Trophoblast cell (in vitro differentiated cells and primary cell): Measurements from ENCODE around the gene BUB1B.

Experiments
- DNase-seq, 2 donors: peaks; one replicate each; pipeline ENCODE4 v3.0.0-alpha.2; 2016
- H2AFZ ChIP-seq: 2 replicates; pipeline ENCODE4 v1.6.1; 2013; ENCODE audit warnings: low read length, moderate library complexity, mild to moderate bottlenecking; ENCODE audit not compliant: insufficient read depth, poor library complexity
- H2AK5ac ChIP-seq: 2 replicates; pipeline ENCODE4 v1.6.1; 2013; ENCODE audit warnings: mild to moderate bottlenecking, low read length
- H2BK120ac ChIP-seq: 2 replicates; pipeline ENCODE4 v1.6.1; 2013; ENCODE audit warnings: low read length, mild to moderate bottlenecking, moderate library complexity; ENCODE audit not compliant: insufficient read depth, poor library complexity
- H2BK12ac ChIP-seq: 2 replicates; pipeline ENCODE4 v1.6.1; 2013; ENCODE audit warnings: mild to moderate bottlenecking, low read length, moderate library complexity
- H2BK5ac ChIP-seq: 2 replicates; pipeline ENCODE4 v1.6.1; 2013; ENCODE audit warnings: low read length, low read depth, moderate library complexity, mild to moderate bottlenecking; ENCODE audit not compliant: poor library complexity
- H3K14ac ChIP-seq: 2 replicates; pipeline ENCODE4 v1.6.1; 2013; ENCODE audit warnings: mild to moderate bottlenecking, low read length
- H3K18ac ChIP-seq: 2 replicates; pipeline ENCODE4 v1.6.1; 2013; ENCODE audit warnings: mild to moderate bottlenecking, low read length
- H3K23ac ChIP-seq: 2 replicates; pipeline ENCODE4 v1.6.1; 2013; ENCODE audit warnings: low read length
- H3K27ac ChIP-seq: 2 replicates; pipeline ENCODE4 v1.5.1; 2013; ENCODE audit warnings: low read depth, mild to moderate bottlenecking, inconsistent platforms, low read length, moderate library complexity
- H3K27me3 ChIP-seq: 2 replicates; pipeline ENCODE4 v1.6.1; 2013; ENCODE audit warnings: inconsistent platforms, mild to moderate bottlenecking, low read length, moderate library complexity; ENCODE audit not compliant: insufficient read depth
- H3K36me3 ChIP-seq, 2 experiments: 1 replicate in 1 of 2; 2 replicates in 1 of 2; pipeline ENCODE4 v1.6.1; 2013; ENCODE audit warnings: low read length in 2 of 2, mild to moderate bottlenecking in 2 of 2, moderate library complexity in 1 of 2; ENCODE audit not compliant: insufficient read depth in 2 of 2, control insufficient read depth in 1 of 2
- H3K4ac ChIP-seq: 2 replicates; pipeline ENCODE4 v1.6.1; 2013; ENCODE audit warnings: low read depth, mild to moderate bottlenecking, low read length, moderate library complexity
- H3K4me1 ChIP-seq, 2 experiments: 1 replicate in 1 of 2; 2 replicates in 1 of 2; pipeline ENCODE4 v1.6.1; 2013; ENCODE audit warnings: low read length in 2 of 2, mild to moderate bottlenecking in 2 of 2, moderate library complexity in 1 of 2; ENCODE audit not compliant: insufficient read depth in 2 of 2, control insufficient read depth in 1 of 2
- H3K4me2 ChIP-seq: 2 replicates; pipeline ENCODE4 v1.6.1; 2013; ENCODE audit warnings: inconsistent platforms, mild to moderate bottlenecking, low read length, moderate library complexity
- H3K4me3 ChIP-seq: 2 replicates; pipeline ENCODE4 v1.5.1; 2013; ENCODE audit warnings: mild to moderate bottlenecking, low read depth, low read length, inconsistent platforms
- H3K79me1 ChIP-seq: one replicate; pipeline ENCODE4 v1.6.1; 2013; ENCODE audit warnings: low read length
- H3K79me2 ChIP-seq: 2 replicates; pipeline ENCODE4 v1.6.1; 2013; ENCODE audit warnings: low read length, mild to moderate bottlenecking; ENCODE audit not compliant: control insufficient read depth, insufficient read depth, poor library complexity
- H3K9ac ChIP-seq: 2 replicates; pipeline ENCODE4 v1.6.1; 2013; ENCODE audit warnings: mild to moderate bottlenecking, low read length
- H3K9me3 ChIP-seq: 2 replicates; pipeline ENCODE4 v1.6.1; 2013; ENCODE audit warnings: low read depth, mild to moderate bottlenecking, control low read depth, inconsistent platforms, low read length; ENCODE audit not compliant: insufficient read depth
- H4K12ac ChIP-seq: 2 replicates; pipeline ENCODE4 v1.6.1; 2013; ENCODE audit warnings: low read depth, mild to moderate bottlenecking, low read length, moderate library complexity
- H4K8ac ChIP-seq: 2 replicates; pipeline ENCODE4 v1.6.1; 2013; ENCODE audit warnings: low read depth, mild to moderate bottlenecking, low read length, moderate library complexity
- H4K91ac ChIP-seq: one replicate; pipeline ENCODE4 v1.6.1; 2013; ENCODE audit warnings: low read depth, mild to moderate bottlenecking, low read length, moderate library complexity
- WGBS: extraction: QIAGEN DNeasy Blood & Tissue Kit; methylation state at CpG from one replicate; pipeline ENCODE4 v1.1.7; 2013; ENCODE audit warnings: missing lambda C conversion rate; ENCODE audit not compliant: insufficient read length, insufficient coverage; ENCODE audit errors: extremely low coverage; 5-methylcytosine and 5-hydroxymethylcytosine counted together

BUB1B gene

GRCh38 chr15:40255033-40255432, 94.2 kb downstream of the BUB1B start:
- Histone ChIP-seq H3K9me3 (no peaks in the 10 kb centered on the region), H3K27ac (no peak overlapping the region), H3K23ac (no peak overlapping the region), H3K18ac (no peak overlapping the region), H3K9ac (no peak overlapping the region), H3K79me2 (peaks cover 9% of the 10 kb centered on the region), H4K91ac (peak overlapping the region; percentile 25), H3K27me3 (peaks cover 4% of the 10 kb centered on the region), H3K36me3 (no peaks in the 10 kb centered on the region), H2AK5ac (no peak overlapping the region), H2BK12ac (no peak overlapping the region), H3K4me2 (no peak overlapping the region), H2BK5ac (no peak overlapping the region), H3K4me1 (peaks cover 48 to 49% of the 10 kb centered on the region in 2 experiments), H4K12ac (no peak overlapping the region), H2BK120ac (no peak overlapping the region), H3K4ac (no peak overlapping the region), H4K8ac (no peak overlapping the region), H3K79me1 (peaks cover 31% of the 10 kb centered on the region), H3K14ac (no peak overlapping the region), H2AFZ (no peak overlapping the region), H3K4me3 (no peak overlapping the region)
- no peak for DNase-seq
- no CpG with 5 or more reads among the region's 4 CpGs for WGBS

GRCh38 chr15:40256638-40257235, 95.9 kb downstream of the BUB1B start:
- no peak overlapping the region for H2AFZ ChIP-seq
- no peak overlapping the region for H3K9ac ChIP-seq
- H3K4ac ChIP-seq = peak overlapping the region; percentile 28
- DNase-seq = peak; percentile 74 to 83
- H3K9me3 ChIP-seq = no peaks in the 10 kb centered on the region
- peak overlapping the region; percentile 59 for H4K8ac ChIP-seq
- H3K4me2 ChIP-seq = no peak overlapping the region
- no CpG with 5 or more reads among the region's 17 CpGs for WGBS
- peak overlapping the region; percentile 90 for H2AK5ac ChIP-seq
- H3K79me1 ChIP-seq = peaks cover 31% of the 10 kb centered on the region
- peak overlapping the region; percentile 52 for H3K14ac ChIP-seq
- H3K27me3 ChIP-seq = peaks cover 4% of the 10 kb centered on the region
- H4K12ac ChIP-seq = no peak overlapping the region
- H2BK5ac ChIP-seq = peak overlapping the region; percentile 44
- peaks cover 9% of the 10 kb centered on the region for H3K79me2 ChIP-seq
- H4K91ac ChIP-seq = peak overlapping the region; percentile 89
- H3K27ac ChIP-seq = peak overlapping the region; percentile 67
- peak overlapping the region; percentile 81 for H2BK120ac ChIP-seq
- no peak overlapping the region for H3K23ac ChIP-seq
- H3K4me1 ChIP-seq = peaks cover 48% of the 10 kb centered on the region in 2 experiments
- H3K4me3 ChIP-seq = no peak overlapping the region
- peak overlapping the region; percentile 63 for H2BK12ac ChIP-seq
- no peaks in the 10 kb centered on the region for H3K36me3 ChIP-seq
- peak overlapping the region; percentile 74 for H3K18ac ChIP-seq

- Histone ChIP-seq H3K4me3 (no peak overlapping the region), H3K23ac (no peak overlapping the region), H3K4me2 (peak overlapping the region; percentile 6), H3K79me2 (peaks cover 5% of the 10 kb centered on the region), H4K12ac (no peak overlapping the region), H3K9ac (no peak overlapping the region), H2AFZ (no peak overlapping the region), H3K18ac (peak overlapping the region; percentile 74), H3K27ac (peak overlapping the region; percentile 88), H3K9me3 (no peaks in the 10 kb centered on the region), H3K14ac (peak overlapping the region; percentile 52), H3K4ac (no peak overlapping the region), H2BK12ac (peak overlapping the region; percentile 75), H3K36me3 (no peaks in the 10 kb centered on the region), H2AK5ac (peak overlapping the region; percentile 67), H2BK5ac (peak overlapping the region; percentile 73), H4K91ac (peak overlapping the region; percentile 89), H3K79me1 (peaks cover 27% of the 10 kb centered on the region), H3K27me3 (no peaks in the 10 kb centered on the region), H4K8ac (peak overlapping the region; percentile 66), H2BK120ac (peak overlapping the region; percentile 50), H3K4me1 (peaks cover 39 to 40% of the 10 kb centered on the region in 2 experiments)
- no CpG with 5 or more reads among the region's 9 CpGs for WGBS
- DNase-seq = peak; percentile 96
These were observed 97.0 kb downstream of the BUB1B start for GRCh38 chr15:40257656-40258450.

GRCh38 chr15:40258544-40258943, 97.7 kb downstream of the BUB1B start:
- Histone ChIP-seq H2BK5ac (peak overlapping the region; percentile 73), H3K14ac (peak overlapping the region; percentile 73), H4K8ac (peak overlapping the region; percentile 66), H2BK12ac (peak overlapping the region; percentile 75), H3K23ac (no peak overlapping the region), H2BK120ac (peak overlapping the region; percentile 40), H3K27me3 (no peaks in the 10 kb centered on the region), H2AK5ac (no peak overlapping the region), H3K36me3 (no peaks in the 10 kb centered on the region), H2AFZ (no peak overlapping the region), H3K4ac (no peak overlapping the region), H3K4me2 (no peak overlapping the region), H4K91ac (peak overlapping the region; percentile 82), H3K27ac (peak overlapping the region; percentile 88), H3K4me1 (peaks cover 39 to 40% of the 10 kb centered on the region in 2 experiments), H3K9me3 (no peaks in the 10 kb centered on the region), H3K4me3 (no peak overlapping the region), H3K9ac (no peak overlapping the region), H4K12ac (peak overlapping the region; percentile 25), H3K18ac (peak overlapping the region; percentile 63), H3K79me2 (peaks cover 2% of the 10 kb centered on the region), H3K79me1 (peaks cover 24% of the 10 kb centered on the region)
- WGBS = no CpG with 5 or more reads among the region's 8 CpGs
- DNase-seq = peak; percentile 29 to 56
